HL-60/S4 treated with phorbol 12-myristate 13-acetate at 8.2 ng/mL for 4 days and 3 days (cell line): ENCODE measurements around the gene DOK7.
"Not testable (repeated sequence)": the region's sequence is repeated elsewhere in the genome, so short reads cannot be mapped to it uniquely, and the experiment has no call there.

Experiments used
- in situ Hi-C: fragments of 300-500 bp; cut with MboI; formaldehyde crosslinking; loops from 2 replicates; pipeline ENCODE4 v1.15.0; 2022; ENCODE audit warnings: low sequenced_read_pairs

The DOK7 gene

GRCh38 chr4:3530663-3531254 lies 67.7 kb downstream of the DOK7 start:
- in situ Hi-C loops: no loop called here

GRCh38 chr4:3531318-3531878 lies 68.3 kb downstream of the DOK7 start:
- in situ Hi-C loops: no loop called here

- in situ Hi-C loops: no loop called here
These were observed 69.0 kb downstream of the DOK7 start, which contains the start of gene LRPAP1 for GRCh38 chr4:3531879-3532750. TSS of gene LRPAP1 (minus strand) at chr4:3532422. CDS start at chr4:3532412, 10 bp downstream.

- in situ Hi-C loops: no loop called here
These were observed 69.8 kb downstream of the DOK7 start for GRCh38 chr4:3532751-3533422.

- in situ Hi-C loops: no loop called here
These were observed 70.3 kb downstream of the DOK7 start for GRCh38 chr4:3533423-3533820.

- in situ Hi-C loops: not testable (repeated sequence)
These were observed 72.7 kb downstream of the DOK7 start for GRCh38 chr4:3535812-3536211.

GRCh38 chr4:3538906-3539305 lies 75.8 kb downstream of the DOK7 start:
- in situ Hi-C loops: not testable (repeated sequence)

- in situ Hi-C loops: not testable (repeated sequence)
These were observed 80.3 kb downstream of the DOK7 start for GRCh38 chr4:3543415-3543814.
